GM19395 (cell line): Measurements from ENCODE around the gene SRSF9.

Experiments used
- ATAC-seq: cut with Tn5 transposase; IDR thresholded peaks from one replicate; pipeline ENCODE4 v1.9.1; 2021; ENCODE audit warnings: mild to moderate bottlenecking, moderate library complexity; ENCODE audit not compliant: unreplicated experiment

SRSF9 gene

DNA sequence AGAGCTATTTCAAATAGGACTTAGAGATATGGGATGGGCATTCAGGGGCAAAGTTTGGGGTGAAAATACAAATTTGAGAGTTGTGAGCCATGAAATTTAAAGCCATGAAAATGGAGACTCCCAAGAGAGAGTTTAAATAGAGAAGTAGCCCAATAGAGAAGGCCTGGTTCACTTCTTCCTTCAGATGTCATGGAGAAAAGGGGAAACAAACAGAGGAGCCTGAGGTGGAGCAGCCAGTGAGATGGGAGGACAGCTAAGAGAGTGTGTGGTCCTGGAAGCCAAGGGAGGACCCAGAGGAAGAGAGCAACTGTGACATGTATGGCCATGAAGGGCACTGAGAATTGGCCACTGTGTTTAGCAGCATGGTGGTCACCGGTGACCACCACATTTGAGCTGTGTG, 14.1 kb upstream of the SRSF9 start:
- ATAC-seq: no peak

DNA sequence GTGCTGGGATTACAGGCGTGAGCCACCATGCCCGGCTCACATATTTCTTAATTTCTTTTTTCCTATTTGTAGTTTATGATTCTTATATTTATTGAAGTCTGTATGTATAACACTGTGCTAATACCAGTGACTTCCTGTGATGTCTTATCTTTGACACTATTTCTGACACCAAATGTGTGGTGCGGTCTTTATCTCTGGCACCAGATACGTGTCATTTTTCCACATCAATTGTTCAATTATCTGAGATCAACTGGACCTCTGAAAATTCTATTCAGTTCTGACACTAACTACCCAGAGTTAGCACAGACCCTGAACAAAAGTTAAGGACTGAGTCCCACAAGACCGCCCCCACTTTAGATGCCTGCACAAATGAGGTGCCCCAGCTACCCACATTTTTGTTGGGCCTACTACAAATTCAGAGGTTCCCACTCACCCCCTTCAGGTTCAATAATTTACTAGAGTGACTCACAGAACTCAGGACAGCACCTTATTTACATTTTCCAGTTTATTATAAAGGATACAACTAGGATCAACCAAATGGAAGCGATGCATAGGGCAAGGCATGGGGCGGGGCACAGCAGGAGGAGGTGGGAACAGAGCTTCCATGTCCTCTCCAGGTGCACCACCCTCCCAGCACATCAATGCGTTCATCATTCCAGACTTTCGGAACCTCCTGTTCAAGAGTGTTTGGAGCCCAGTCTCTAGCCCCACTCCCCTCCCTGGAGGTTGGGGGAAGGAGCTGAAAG, 11.6 kb upstream of the SRSF9 start:
- no peak for ATAC-seq

DNA sequence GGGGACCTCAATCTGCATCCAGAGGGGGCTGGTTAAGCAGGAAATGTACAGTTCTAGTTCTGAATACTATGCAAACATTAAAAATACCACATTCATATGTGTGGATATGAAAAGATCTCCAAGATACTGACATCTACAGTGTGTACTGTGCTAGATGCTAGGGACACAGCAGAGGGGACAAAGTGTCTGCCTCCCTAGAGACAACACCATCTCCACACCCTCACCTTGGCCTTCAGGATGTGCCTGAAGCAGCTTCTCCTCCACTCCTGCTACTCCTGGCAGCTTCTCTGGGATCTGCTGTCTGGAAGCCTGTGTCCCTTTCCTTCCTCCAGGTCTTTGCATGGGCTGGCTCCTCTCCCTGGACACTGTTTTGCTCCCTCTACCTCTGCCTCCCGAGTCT, 10.7 kb upstream of the SRSF9 start:
- no peak for ATAC-seq

DNA sequence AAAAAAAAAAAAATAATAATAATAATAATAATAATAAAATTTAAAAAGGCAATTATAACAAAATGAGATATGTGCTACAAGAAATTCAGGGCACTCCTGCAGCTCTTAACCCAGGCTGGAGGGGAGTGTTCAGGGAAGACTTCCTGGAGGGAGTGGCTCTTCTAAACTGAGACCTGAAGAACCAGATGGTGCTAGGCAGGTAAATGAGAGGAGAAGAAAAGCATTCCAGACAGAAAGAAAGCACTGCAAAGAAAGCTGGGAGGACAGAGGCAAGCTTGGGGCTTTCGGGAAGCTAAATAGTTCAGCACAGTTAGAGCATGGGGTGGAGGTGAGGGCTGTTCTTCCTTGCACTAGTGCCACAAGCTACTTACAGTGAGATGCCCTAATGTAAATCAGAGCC, 9.9 kb upstream of the SRSF9 start:
- no peak for ATAC-seq

DNA sequence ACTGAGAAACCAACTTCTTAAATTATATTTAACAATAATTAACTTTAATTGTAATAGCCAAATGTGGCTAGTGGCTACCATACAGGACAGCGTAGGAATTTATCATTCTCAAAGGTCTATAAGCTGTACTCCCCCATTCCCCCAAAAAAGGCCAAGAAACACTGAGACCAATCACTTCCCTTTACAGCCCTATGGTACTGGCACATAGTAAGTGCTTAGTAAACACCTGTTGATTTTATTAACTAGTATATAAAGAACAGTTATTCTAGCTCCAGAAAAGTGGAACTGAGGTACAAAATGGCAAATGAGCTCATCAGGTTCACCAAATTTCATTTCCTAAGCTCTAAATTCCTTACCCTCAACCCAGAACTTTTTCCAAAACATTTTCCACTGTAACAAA, 6.1 kb upstream of the SRSF9 start:
- no peak for ATAC-seq

DNA sequence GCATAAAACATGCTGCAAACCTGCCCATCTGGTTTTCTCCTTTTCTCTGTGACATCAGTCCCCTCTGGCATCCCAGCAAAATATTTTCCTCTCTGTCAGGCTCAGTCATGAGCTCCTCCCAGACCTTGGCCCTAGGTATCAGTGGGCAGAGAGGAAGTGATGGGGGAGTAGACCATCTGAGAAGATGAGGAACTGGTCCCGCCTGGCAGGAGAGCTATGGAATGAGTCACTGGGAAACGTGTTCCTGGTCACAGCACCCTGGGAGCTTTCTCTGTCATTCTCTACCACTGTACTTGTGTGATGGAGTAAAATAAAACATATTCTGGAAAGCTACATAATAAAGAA, 5.0 kb upstream of the SRSF9 start:
- no peak for ATAC-seq

DNA sequence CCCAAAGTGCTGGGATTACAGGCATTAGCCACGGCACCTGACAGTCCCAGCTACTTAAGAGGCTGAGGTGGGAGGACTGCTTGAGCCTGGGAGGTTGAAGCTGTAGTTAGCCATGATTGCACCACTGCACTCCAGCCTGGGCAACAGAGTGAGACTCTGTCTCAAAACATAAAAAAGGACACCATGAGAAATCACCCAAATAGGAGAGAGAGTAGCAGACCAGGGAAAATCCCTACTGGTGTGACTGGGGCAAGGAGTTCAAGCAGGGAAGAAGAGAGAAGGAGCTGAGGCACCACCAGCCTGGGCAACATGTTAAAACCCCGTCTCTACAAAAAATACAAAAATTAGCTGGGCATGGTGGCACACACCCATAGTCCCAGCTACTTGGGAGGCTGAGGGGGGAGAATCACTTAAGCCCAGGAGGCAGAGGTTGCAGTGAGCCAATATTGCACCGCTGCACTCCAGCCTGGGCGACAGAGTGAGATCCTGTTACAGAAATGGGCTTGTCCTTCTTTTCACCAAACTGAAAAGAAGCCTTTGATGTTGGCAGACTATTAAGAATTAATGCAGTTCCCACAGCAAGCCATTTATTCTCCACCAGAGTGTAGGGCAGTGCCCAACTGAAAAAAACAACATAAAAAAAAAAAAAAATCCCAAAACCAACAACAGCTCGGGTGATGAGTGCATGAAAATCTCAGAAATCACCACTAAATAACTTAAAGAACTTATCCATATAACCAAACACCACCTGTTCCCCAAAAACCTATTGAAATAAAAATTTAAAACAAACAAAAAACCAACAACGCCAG, 4.5 kb upstream of the SRSF9 start:
- ATAC-seq: no peak

DNA sequence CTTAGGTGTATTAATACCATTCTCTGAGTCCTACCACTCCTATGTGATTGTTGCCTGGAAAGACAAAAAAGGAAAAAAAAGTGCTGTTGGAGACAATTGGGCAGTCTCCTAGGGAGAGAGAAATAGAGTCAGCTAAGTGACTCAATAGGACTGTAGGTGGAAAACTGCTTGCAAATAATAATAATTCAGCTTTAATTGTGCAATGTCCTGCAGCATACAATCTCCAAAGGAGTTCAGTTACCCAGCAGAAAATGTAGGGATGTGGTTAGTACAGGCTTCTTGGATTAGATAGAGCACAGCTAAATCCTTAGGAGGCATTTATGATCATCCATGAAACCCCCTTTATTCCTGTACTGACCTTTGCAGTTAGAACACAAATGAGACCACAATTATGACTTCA, 3.0 kb upstream of the SRSF9 start:
- ATAC-seq: no peak

DNA sequence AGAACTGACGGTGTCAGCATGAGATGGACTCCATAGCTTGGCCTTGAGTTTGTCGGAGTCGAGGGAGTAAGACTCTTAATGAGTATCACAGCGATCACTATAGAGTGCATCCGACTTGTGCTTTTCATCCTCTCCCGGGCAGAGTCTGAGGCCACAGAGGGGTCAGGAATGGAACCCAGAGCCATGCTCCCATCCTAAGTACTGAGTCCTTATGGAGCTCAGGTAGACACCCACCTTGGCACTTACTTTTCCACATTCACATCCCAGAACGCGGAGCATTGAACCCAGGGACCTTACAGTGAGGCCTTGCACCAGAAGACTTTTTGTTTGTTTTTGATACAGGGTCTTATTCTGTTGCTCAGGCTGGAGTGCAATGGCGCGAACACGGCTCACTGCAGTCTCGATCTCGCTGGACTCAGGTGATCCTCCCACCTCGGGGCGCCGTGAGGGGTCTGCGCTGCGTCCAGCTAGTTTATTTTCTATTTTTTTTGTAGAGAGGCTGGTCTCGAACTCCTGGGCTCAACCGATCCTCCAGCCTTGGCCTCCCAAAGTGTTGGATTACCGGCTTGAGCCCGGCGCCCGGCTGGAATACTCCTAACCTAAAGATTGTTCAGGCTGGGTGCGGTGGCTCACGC, 719 bp upstream of the SRSF9 start:
- ATAC-seq: peak; percentile 21

DNA sequence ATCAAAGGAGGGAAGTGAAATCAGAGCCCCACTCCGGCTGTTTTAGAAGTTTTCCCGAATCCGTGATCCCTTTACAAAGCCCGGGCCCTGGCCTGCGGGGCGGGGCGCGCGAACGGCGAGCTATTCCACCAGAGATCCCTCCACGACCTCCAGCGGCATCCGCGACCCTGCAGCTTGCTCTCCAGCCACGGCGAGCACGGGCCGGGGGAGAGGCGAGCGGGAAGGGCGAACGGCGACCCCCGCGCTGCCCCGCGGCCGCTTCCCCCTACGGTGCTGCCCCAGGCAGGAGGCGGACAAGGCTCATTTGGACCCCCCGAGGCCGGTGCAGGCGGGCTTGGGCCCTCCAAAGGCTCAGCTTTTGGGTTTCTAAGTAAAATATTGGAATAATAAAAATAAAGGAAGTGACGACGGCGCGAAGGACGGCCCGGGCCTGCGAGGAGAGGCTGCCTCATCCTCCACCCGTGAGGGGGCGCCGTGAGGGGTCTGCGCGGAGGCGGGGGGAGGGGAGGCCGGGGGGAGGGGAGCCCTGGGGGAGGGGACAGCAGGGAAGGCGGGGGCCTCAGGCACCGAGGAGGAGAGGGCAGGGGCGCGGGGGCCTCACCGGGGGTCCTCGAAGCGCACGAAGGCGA, 613 bp downstream of the SRSF9 start:
- peak; percentile 36 for ATAC-seq

DNA sequence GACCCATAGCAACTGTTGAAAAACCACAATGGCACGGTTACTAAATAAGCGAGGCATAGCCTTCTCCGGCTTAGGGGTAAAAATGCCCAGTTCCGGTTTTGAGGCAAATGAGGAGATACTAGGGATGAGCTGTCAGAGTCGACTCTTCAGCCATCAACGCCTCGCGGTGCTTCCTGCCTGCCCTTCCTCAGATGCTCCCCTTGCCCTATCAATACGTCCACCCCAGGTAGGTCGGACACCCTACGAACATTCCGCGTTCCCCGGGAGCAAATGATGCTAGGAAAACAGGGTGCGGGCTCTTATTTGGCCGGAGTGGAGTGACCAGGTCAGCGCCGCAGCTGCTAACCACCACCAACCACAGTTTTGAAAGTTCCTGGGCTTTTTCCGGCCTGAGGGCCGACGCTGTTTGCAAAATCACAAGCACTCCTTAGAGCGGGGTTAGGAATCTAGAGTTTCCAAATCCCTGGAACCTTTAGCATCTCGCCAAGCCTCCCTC, 1.2 kb downstream of the SRSF9 start:
- peak; percentile 1 for ATAC-seq

DNA sequence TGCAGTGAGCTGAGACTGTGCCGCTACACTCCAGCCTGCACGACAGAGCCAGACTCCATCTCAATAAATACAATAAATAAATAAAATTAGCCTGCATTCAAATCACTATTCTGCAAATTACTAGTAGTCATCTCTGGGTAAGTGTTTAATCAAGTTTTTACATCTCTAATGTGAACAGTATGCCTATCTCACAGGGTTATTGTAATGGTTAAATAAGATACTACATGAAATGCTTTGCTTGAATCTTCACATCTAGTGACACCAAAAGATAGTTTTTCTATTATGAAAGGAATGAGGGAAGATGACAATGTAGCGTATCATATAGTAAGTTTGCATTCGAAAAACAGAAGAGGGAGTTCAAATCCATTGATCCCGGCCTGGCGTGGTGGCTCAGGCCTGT, 2.1 kb downstream of the SRSF9 start:
- ATAC-seq: no peak

DNA sequence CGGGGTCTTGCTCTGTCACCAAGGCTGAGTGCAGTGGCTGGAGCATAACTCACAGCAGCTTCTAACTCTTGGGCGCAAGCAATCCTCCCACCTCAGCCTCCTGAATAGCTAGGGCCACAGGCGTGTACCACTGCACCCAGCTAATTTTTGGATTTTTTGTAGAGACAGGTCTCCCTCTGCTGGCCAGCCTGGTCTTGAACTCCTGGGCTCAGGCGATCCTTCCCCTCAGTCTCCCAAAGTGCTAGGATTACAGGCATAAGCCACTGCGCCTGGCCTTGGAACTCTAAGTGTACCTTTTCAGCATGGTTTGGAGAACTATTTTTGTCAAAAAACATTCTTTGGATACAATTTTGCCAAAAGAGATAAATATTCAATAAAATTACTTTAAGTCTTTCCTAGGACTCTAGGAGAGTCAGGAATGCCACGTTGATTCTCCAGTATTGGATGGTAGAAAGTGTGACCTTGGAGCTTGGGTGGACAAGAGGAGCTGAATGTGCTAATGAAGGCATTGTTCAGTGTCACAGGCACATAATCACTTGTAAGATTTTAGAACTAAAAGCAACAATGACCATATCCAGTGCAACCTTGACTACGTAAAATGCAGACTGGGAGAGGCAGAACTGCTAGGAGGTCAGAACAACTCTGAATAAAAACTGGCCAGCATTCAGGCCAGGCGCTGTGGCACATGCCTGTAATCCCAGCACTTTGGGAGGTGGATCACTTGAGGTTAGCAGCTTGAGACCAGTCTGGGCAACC, 2.8 kb downstream of the SRSF9 start:
- no peak for ATAC-seq

DNA sequence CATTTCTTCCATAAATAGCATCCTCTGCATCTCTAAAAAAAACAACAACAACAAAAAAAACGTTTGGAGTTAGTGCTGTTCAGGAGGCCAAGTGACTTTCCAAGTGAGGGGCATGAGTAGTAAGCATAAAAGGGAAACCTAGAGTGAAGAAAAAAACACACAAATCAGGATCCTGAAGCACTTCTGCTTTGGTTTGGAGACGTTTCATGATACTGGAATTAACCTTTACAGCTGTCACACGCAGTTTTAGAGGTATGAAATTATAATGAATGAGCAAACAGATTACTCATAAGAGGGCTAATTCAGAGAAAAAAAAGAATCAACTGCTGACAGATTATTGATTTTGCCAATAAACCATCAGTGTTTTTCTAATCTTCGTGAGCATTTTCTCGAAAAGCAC, 3.8 kb downstream of the SRSF9 start:
- no peak for ATAC-seq

DNA sequence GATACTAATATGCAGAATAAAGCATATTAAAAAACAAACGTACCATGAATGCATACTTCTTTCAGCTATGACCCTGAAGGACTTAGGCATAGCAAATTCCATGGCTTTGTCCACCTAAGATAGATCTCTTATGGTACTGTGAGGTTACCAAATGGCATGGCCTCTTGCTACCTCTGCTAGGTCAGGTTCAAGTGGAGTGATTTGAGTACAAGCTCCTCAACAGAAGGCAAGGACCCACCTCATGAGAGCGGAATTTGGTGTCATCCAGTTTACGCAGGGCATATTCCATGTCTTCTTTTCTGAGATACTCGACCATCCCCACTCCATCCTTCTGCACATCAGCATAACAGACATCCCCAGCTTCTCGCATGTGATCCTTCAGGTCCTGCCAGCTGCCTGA, 5.8 kb downstream of the SRSF9 start:
- ATAC-seq: no peak

DNA sequence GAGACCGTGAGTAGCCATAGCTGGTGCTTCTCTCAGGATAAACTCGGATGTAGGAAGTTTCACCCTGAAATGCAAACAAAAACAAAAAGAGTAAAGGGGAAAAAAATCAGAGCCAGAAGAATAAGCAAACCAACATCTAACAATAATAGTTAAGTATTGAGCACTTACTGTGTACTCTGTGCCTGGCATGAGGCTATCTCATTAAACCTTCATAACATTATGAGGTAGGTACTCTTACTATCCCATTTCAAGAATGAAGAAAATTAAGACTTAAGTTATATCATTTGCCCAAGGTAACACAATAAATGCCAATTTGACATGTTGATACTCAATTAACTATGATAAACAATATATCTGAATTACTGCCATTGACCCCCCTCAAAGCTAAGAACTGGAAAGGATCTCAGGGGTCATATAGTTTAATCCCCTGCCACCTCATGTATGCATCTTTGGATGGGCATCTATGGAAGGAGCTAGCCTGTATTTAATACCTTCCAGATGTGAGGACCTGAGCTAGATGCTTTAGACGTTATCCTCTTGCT, 7.4 kb downstream of the SRSF9 start:
- no peak for ATAC-seq

DNA sequence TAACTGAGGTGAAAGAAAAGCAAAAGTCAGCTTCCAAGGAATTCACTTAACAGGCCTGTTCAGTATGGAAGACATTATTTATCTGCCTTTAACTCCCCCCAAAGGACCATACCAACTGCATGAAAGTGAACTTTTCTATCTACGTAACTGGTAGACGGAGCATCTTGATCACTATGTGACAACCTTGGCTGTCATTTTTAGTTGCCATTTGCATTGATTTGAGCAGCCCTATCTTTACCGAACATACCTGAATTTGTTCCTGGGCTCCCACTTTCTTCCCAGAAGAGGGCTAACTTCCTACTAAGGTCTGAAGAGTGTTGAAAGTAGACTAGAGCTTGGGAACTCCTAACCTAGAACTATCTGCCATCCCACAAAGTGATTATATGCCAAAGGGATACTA, 9.4 kb downstream of the SRSF9 start:
- ATAC-seq: no peak

DNA sequence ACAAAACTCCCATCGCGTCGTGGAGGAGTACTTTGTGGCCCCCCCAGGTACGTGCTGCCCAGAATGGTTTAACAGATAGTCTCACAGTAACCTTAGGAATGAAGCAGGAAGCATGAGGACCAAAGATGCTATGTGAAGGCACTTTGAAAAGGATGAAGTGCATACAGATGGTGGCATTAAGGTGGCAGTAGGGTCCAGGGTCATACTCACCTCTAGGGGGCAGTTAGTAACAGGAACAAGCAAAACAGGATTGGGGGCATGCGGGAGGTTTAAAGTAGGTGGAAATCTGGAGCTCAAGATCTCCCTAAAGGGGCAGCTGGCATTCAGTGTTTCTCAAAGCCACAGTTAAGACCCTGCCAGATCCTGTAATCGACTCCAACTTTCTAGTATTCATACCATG, 12.4 kb downstream of the SRSF9 start:
- ATAC-seq: no peak

DNA sequence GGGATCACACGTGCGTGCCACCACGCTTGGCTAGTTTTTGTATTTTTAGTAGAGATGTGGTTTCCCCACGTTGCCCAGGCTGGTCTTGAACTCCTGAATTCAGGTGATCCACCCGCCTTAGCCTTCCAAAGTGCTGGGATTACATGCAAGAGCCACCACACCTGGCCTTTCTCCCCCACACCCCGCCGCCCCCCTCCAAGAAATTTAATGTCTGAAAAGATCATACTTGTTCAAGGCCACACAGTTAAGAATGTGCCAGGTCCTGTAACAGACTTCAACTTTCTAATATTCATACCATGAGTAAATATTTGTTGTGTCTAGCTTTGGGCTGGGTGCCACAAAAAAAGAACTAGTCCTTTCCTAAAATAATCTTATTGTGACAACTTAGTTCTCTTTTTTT, 14.2 kb downstream of the SRSF9 start:
- ATAC-seq: no peak

DNA sequence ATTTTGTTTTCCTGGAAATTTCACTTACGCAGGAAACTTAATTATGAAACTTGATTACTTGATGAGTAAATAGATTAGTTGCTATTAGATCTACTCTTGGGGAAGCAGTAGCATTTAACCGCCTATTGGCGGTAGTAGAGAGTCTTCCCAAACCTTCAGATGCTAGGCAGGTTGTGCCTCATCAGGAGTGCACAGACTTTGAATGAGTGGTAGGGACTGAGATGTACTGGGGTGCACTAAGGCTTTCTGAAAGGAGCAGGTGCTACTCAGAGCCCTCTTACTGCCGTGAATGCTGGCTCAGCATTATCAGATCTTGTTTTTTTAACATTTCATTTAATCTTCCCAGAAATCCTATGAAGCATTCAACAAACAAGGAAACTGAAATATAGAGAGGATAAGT, 15.6 kb downstream of the SRSF9 start:
- ATAC-seq: peak; percentile 63
